Stimulated activated CD4-positive, alpha-beta T cell treated with anti-CD3 and anti-CD28 coated beads, Interleukin-4, amount 100 ng/mL, for 4 hours (primary cell): ENCODE measurements around the gene IGSF21.
"Not testable (repeated sequence)": the region's sequence is repeated elsewhere in the genome, so short reads cannot be mapped to it uniquely, and the experiment has no call there.

Source experiments
- DNase-seq, 2 experiments: peaks; one replicate each; pipeline ENCODE4 v3.0.0-alpha.2; 2020

The IGSF21 gene

GRCh38 chr1:18337757-18338156, 230.2 kb downstream of the IGSF21 start:
- no peak for DNase-seq

- DNase-seq: no peak
Measured at GRCh38 chr1:18339161-18339560, 231.6 kb downstream of the IGSF21 start.

GRCh38 chr1:18340158-18340764, 232.7 kb downstream of the IGSF21 start:
- DNase-seq: no peak

GRCh38 chr1:18340787-18341186, 233.2 kb downstream of the IGSF21 start:
- no peak for DNase-seq

- DNase-seq: no peak
Measured at GRCh38 chr1:18341291-18342069, 233.9 kb downstream of the IGSF21 start.

- DNase-seq: no peak
Measured at GRCh38 chr1:18342744-18343143, 235.1 kb downstream of the IGSF21 start.

GRCh38 chr1:18343581-18343980, 236.0 kb downstream of the IGSF21 start:
- no peak for DNase-seq

GRCh38 chr1:18344755-18345154, 237.2 kb downstream of the IGSF21 start:
- no peak for DNase-seq

GRCh38 chr1:18347559-18347958, 240.0 kb downstream of the IGSF21 start:
- DNase-seq: no peak

GRCh38 chr1:18348354-18348753, 240.8 kb downstream of the IGSF21 start:
- no peak for DNase-seq

GRCh38 chr1:18350747-18351146, 243.1 kb downstream of the IGSF21 start:
- no peak for DNase-seq

- no peak for DNase-seq
Measured at GRCh38 chr1:18351735-18352134, 244.1 kb downstream of the IGSF21 start.

GRCh38 chr1:18352636-18353265, 245.2 kb downstream of the IGSF21 start:
- DNase-seq: no peak

GRCh38 chr1:18353528-18353927, 245.9 kb downstream of the IGSF21 start:
- no peak for DNase-seq

- no peak for DNase-seq
Measured at GRCh38 chr1:18353992-18354391, 246.4 kb downstream of the IGSF21 start.

GRCh38 chr1:18354612-18355011, 247.0 kb downstream of the IGSF21 start:
- no peak for DNase-seq

GRCh38 chr1:18357622-18358230, 250.1 kb downstream of the IGSF21 start:
- DNase-seq: no peak

- no peak for DNase-seq
Measured at GRCh38 chr1:18358600-18358999, 251.0 kb downstream of the IGSF21 start.

- DNase-seq: no peak
Measured at GRCh38 chr1:18360251-18360650, 252.7 kb downstream of the IGSF21 start.

GRCh38 chr1:18362150-18362549, 254.6 kb downstream of the IGSF21 start:
- no peak for DNase-seq

- DNase-seq: no peak
Measured at GRCh38 chr1:18363436-18363835, 255.8 kb downstream of the IGSF21 start.

- no peak for DNase-seq
Measured at GRCh38 chr1:18365099-18365705, 257.6 kb downstream of the IGSF21 start.

- not testable (repeated sequence) for DNase-seq
Measured at GRCh38 chr1:18372505-18372904, 264.9 kb downstream of the IGSF21 start.
